SU-DHL-6 (cell line): ENCODE results near the gene GOLM1.

ENCODE experiments used
- H2AFZ ChIP-seq: fragments of 200-600 bp; sonication (generic); 2 replicates; pipeline ENCODE4 v1.6.1; 2014; ENCODE audit warnings: low read depth, mild to moderate bottlenecking, moderate library complexity, mixed read lengths, antibody characterized with exemption, low read length; ENCODE audit not compliant: severe bottlenecking
- H3F3A ChIP-seq: fragments of 200-600 bp; shearing (Covaris generic); 2 replicates; pipeline ENCODE4 v1.6.0; 2016; ENCODE audit warnings: antibody characterized with exemption, mild to moderate bottlenecking; ENCODE audit not compliant: insufficient read depth
- H3K27ac ChIP-seq: fragments of 200-600 bp; sonication (generic); 2 replicates; pipeline ENCODE4 v1.5.1; 2016; ENCODE audit warnings: low read depth, mild to moderate bottlenecking, low read length, moderate library complexity, mixed read lengths
- H3K27me3 ChIP-seq: fragments of 200-600 bp; sonication (generic), shearing (Covaris generic); 2 replicates; pipeline ENCODE4 v1.6.0; 2014; ENCODE audit warnings: mild to moderate bottlenecking, low read length
- H3K36me3 ChIP-seq: fragments of 200-600 bp; sonication (generic); 2 replicates; pipeline ENCODE4 v1.6.1; 2014; ENCODE audit warnings: mild to moderate bottlenecking, low read length, mixed read lengths
- H3K4me2 ChIP-seq: fragments of 300-600, 200-600 bp; shearing (Covaris generic), sonication (generic); 2 replicates; pipeline ENCODE4 v1.6.0; 2014; ENCODE audit warnings: low read length, low read depth, mild to moderate bottlenecking; ENCODE audit not compliant: poor library complexity, severe bottlenecking
- H3K4me3 ChIP-seq: fragments of 200-600 bp; sonication (generic); 2 replicates; pipeline ENCODE4 v1.5.1; 2014; ENCODE audit warnings: antibody characterized with exemption, low read length, mild to moderate bottlenecking, mixed read lengths; ENCODE audit not compliant: insufficient read depth, poor library complexity, severe bottlenecking
- H3K79me2 ChIP-seq: fragments of 200-600 bp; sonication (generic); 2 replicates; pipeline ENCODE4 v1.6.1; 2014; ENCODE audit warnings: mild to moderate bottlenecking, low read length, moderate library complexity; ENCODE audit not compliant: insufficient read depth
- H3K9ac ChIP-seq: fragments of 200-600 bp; sonication (generic); 2 replicates; pipeline ENCODE4 v1.7.0; 2014; ENCODE audit warnings: mild to moderate bottlenecking, low read length
- H3K9me2 ChIP-seq: fragments of 200-600 bp; sonication (generic); replicated peaks from 2 replicates; pipeline ENCODE4 v1.6.1; 2014; ENCODE audit warnings: low read length; ENCODE audit not compliant: insufficient read depth
- H3K9me3 ChIP-seq: fragments of 200-600 bp; sonication (generic); 2 replicates; pipeline ENCODE4 v1.6.1; 2014; ENCODE audit warnings: low read length, mixed read lengths; ENCODE audit not compliant: insufficient read depth
- H4K20me1 ChIP-seq: fragments of 200-600 bp; sonication (generic); 2 replicates; pipeline ENCODE4 v1.6.1; 2014; ENCODE audit warnings: low read depth, mild to moderate bottlenecking, antibody characterized with exemption, low read length, moderate library complexity, mixed read lengths
- EZH2phosphoT487 ChIP-seq: fragments of 200-600 bp; sonication (generic), shearing (Covaris generic); conservative IDR thresholded peaks from 2 replicates; pipeline ENCODE4 v1.6.1; 2018; ENCODE audit warnings: mild to moderate bottlenecking, antibody characterized with exemption, low read length, moderate library complexity, mixed read lengths
- TF ChIP-seq, protein P1 (sequence below): fragments of 200-600 bp; sonication (generic); IDR thresholded peaks from one replicate; pipeline ENCODE4 v1.5.1; 2017; ENCODE audit warnings: antibody characterized with exemption, mild to moderate bottlenecking, low read length, moderate library complexity; ENCODE audit not compliant: insufficient read depth, poor library complexity, severe bottlenecking

GOLM1 gene

DNA sequence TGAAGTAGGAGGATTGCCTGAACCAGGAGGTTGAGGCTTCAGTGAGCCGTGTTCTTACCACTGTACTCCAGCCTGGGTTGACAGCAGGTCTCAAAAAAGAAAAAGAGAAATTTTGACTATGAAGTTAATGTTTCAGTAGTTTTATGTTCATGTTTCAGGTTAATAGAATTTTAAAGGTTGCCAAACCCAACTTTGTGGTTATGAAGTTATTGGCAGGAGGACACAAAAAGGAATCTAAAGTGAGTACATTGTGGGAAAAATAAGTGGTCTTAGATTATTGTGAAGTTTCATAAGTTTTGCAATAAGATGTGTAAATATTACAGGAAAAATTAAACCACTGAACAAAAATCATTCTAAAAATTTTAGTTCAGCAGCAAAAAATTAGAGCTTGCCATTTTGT is 78.6 kb downstream of the GOLM1 start:
- TF ChIP-seq EZH2phosphoT487: no peak
- TF ChIP-seq, protein P1, sequence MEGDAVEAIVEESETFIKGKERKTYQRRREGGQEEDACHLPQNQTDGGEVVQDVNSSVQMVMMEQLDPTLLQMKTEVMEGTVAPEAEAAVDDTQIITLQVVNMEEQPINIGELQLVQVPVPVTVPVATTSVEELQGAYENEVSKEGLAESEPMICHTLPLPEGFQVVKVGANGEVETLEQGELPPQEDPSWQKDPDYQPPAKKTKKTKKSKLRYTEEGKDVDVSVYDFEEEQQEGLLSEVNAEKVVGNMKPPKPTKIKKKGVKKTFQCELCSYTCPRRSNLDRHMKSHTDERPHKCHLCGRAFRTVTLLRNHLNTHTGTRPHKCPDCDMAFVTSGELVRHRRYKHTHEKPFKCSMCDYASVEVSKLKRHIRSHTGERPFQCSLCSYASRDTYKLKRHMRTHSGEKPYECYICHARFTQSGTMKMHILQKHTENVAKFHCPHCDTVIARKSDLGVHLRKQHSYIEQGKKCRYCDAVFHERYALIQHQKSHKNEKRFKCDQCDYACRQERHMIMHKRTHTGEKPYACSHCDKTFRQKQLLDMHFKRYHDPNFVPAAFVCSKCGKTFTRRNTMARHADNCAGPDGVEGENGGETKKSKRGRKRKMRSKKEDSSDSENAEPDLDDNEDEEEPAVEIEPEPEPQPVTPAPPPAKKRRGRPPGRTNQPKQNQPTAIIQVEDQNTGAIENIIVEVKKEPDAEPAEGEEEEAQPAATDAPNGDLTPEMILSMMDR: no peak
- H3K4me2 ChIP-seq: no peak overlapping the region
- H3K36me3 ChIP-seq: peaks cover 11% of the 10 kb centered on the region
- H3K9me3 ChIP-seq: no peaks in the 10 kb centered on the region
- H4K20me1 ChIP-seq: no peaks in the 10 kb centered on the region
- H3K79me2 ChIP-seq: no peaks in the 10 kb centered on the region
- H3K27me3 ChIP-seq: no peaks in the 10 kb centered on the region
- no peak overlapping the region for H3K9ac ChIP-seq
- no peak overlapping the region for H3K27ac ChIP-seq
- no peak overlapping the region for H3K4me3 ChIP-seq
- H3K9me2 ChIP-seq: no peaks in the 10 kb centered on the region
- no peaks in the 10 kb centered on the region for H3F3A ChIP-seq
- H2AFZ ChIP-seq: no peak overlapping the region

DNA sequence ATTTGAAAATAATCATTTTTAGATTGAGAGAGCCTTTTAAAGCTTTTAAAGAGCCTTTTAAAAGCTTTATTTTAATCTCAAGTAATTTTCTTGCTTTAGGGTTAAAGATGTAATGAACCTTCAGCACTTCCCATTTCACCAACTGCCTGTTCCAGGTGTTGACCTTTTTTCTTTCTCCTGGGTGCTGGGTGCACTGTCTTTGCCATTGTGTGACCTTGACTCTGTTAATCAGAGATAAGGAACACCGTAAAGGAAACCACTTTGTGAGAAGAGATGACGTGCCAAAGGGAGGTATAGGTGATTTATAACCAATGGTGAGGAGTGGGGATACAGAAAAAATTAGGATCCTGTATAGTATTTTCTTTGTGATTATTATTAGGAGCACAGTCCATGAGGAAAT is 90.2 kb downstream of the GOLM1 start:
- H3K4me2 ChIP-seq: no peak overlapping the region
- no peak for TF ChIP-seq EZH2phosphoT487
- TF ChIP-seq, protein P1: no peak
- H3K9me3 ChIP-seq: no peaks in the 10 kb centered on the region; the same call in 1 of the 2 replicates
- no peaks in the 10 kb centered on the region for H3F3A ChIP-seq
- no peak overlapping the region for H3K27ac ChIP-seq
- H4K20me1 ChIP-seq: no peaks in the 10 kb centered on the region
- H3K9ac ChIP-seq: no peak overlapping the region
- H3K9me2 ChIP-seq: no peaks in the 10 kb centered on the region
- H3K79me2 ChIP-seq: no peaks in the 10 kb centered on the region
- no peak overlapping the region for H3K4me3 ChIP-seq
- H2AFZ ChIP-seq: no peak overlapping the region
- no peaks in the 10 kb centered on the region for H3K27me3 ChIP-seq
- peaks cover 27% of the 10 kb centered on the region for H3K36me3 ChIP-seq

GRCh38 chr9:86005253-86005775 is 94.0 kb downstream of the GOLM1 start:
- H4K20me1 ChIP-seq: no peaks in the 10 kb centered on the region
- H3F3A ChIP-seq: no peaks in the 10 kb centered on the region
- H3K36me3 ChIP-seq: peaks cover 35% of the 10 kb centered on the region
- H3K4me2 ChIP-seq: no peak overlapping the region
- TF ChIP-seq EZH2phosphoT487: no peak
- TF ChIP-seq, protein P1: no peak
- H3K79me2 ChIP-seq: no peaks in the 10 kb centered on the region
- H3K9me3 ChIP-seq: no peaks in the 10 kb centered on the region; the same call in 1 of the 2 replicates
- no peak overlapping the region for H3K4me3 ChIP-seq
- no peak overlapping the region for H3K27ac ChIP-seq
- H3K27me3 ChIP-seq: no peaks in the 10 kb centered on the region
- no peak overlapping the region for H3K9ac ChIP-seq
- H3K9me2 ChIP-seq: no peaks in the 10 kb centered on the region
- H2AFZ ChIP-seq: no peak overlapping the region

DNA sequence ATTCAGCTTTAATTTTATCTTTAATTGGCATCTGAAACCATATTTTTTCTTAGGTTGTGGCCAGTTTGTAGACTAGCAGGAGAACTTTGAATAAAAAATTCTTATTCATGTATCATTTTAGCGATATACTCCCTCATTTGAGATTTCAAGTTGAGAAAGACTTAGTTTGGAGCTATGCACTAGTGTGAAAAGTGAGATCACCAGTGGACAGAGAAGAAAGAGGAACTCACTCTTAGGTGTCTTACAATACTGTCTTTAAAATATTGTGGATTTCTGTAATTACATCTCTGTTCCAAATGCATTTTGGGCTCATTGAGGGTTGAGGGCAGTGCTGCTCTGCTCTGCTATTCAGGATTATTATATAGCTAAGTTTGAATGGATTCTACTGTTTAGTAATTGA is 103.8 kb downstream of the GOLM1 start:
- Histone ChIP-seq H4K20me1 (no peaks in the 10 kb centered on the region), H3K9ac (no peak overlapping the region), H3K9me3 (no peaks in the 10 kb centered on the region), H2AFZ (no peak overlapping the region), H3K4me2 (no peak overlapping the region), H3K27me3 (no peaks in the 10 kb centered on the region), H3K36me3 (peaks cover 3% of the 10 kb centered on the region; the same call in 1 of the 2 replicates), H3F3A (no peaks in the 10 kb centered on the region), H3K27ac (no peak overlapping the region), H3K9me2 (no peaks in the 10 kb centered on the region), H3K4me3 (no peak overlapping the region), H3K79me2 (no peaks in the 10 kb centered on the region)
- TF ChIP-seq, protein P1: no peak
- no peak for TF ChIP-seq EZH2phosphoT487
